SK-N-SH treated with all-trans-retinoic acid at 6 μM for 48 hours (cell line): ENCODE data around the gene ATG13.

Experiments used
- ATAC-seq: fragments of 200-7000 bp; cut with Tn5 transposase; 3 replicates; pipeline ENCODE4 v1.9.1; 2020; ENCODE audit warnings: mild to moderate bottlenecking, moderate library complexity
- BACH2 ChIP-seq: fragments of 250-450 bp; sonication (Bioruptor Pico); IDR thresholded peaks from 2 replicates; pipeline ENCODE4 v1.9.0; 2021; ENCODE audit warnings: mild to moderate bottlenecking, borderline replicate concordance
- CSDC2 ChIP-seq: fragments of 250-450 bp; sonication (Bioruptor Pico); IDR thresholded peaks from 2 replicates; pipeline ENCODE4 v1.5.0; 2020; ENCODE audit warnings: mild to moderate bottlenecking, moderate library complexity
- ESRRG ChIP-seq: fragments of 250-450 bp; sonication (Bioruptor Pico); IDR thresholded peaks from 2 replicates; pipeline ENCODE4 v1.6.1; 2021; ENCODE audit warnings: mild to moderate bottlenecking
- GLIS3 ChIP-seq: fragments of 250-450 bp; sonication (Bioruptor Pico); IDR thresholded peaks from 2 replicates; pipeline ENCODE4 v1.5.0; 2020; ENCODE audit warnings: mild to moderate bottlenecking, moderate library complexity
- ISL1 ChIP-seq: fragments of 250-450 bp; sonication (Bioruptor Pico); IDR thresholded peaks from 2 replicates; pipeline ENCODE4 v2.1.2; 2022; ENCODE audit warnings: mild to moderate bottlenecking, moderate library complexity
- OSR1 ChIP-seq: fragments of 250-450 bp; sonication (Bioruptor Pico); IDR thresholded peaks from 2 replicates; pipeline ENCODE4 v1.8.0; 2022; ENCODE audit warnings: moderate library complexity, mild to moderate bottlenecking, inconsistent platforms
- PPARA ChIP-seq: fragments of 250-450 bp; sonication (Bioruptor Pico); IDR thresholded peaks from 2 replicates; pipeline ENCODE4 v1.5.0; 2020; ENCODE audit warnings: mild to moderate bottlenecking, borderline replicate concordance
- RARB ChIP-seq: fragments of 250-450 bp; sonication (Bioruptor Pico); IDR thresholded peaks from 2 replicates; pipeline ENCODE4 v1.8.0; 2021; ENCODE audit warnings: mild to moderate bottlenecking, moderate library complexity
- SNAI2 ChIP-seq: fragments of 250-450 bp; sonication (Bioruptor Pico); IDR thresholded peaks from 2 replicates; pipeline ENCODE4 v1.5.0; 2020; ENCODE audit warnings: mild to moderate bottlenecking, moderate library complexity
- TCF4 ChIP-seq: fragments of 250-450 bp; sonication (Bioruptor Pico); IDR thresholded peaks from 2 replicates; pipeline ENCODE4 v1.8.0; 2021; ENCODE audit warnings: mild to moderate bottlenecking, moderate library complexity, borderline replicate concordance
- TOX ChIP-seq: fragments of 250-450 bp; sonication (Bioruptor Pico); IDR thresholded peaks from 2 replicates; pipeline ENCODE4 v1.8.0; 2021; ENCODE audit warnings: mild to moderate bottlenecking, moderate library complexity, borderline replicate concordance
- ZC3H10 ChIP-seq: fragments of 250-450 bp; sonication (Bioruptor Pico); IDR thresholded peaks from 2 replicates; pipeline ENCODE4 v1.5.1; 2021; ENCODE audit warnings: mild to moderate bottlenecking, moderate library complexity
- ZFP3 ChIP-seq: fragments of 250-450 bp; sonication (Bioruptor Pico); IDR thresholded peaks from 2 replicates; pipeline ENCODE4 v1.5.0; 2020; ENCODE audit warnings: mild to moderate bottlenecking, moderate library complexity
- ZFP30 ChIP-seq: fragments of 450-650 bp; formaldehyde crosslinking; IDR thresholded peaks from 2 replicates; pipeline ENCODE4 v1.5.0; 2022; ENCODE audit warnings: mild to moderate bottlenecking, moderate library complexity
- ZNF565 ChIP-seq: fragments of 450-650 bp; formaldehyde crosslinking; conservative IDR thresholded peaks from 2 replicates; pipeline ENCODE4 v1.5.0; 2020; ENCODE audit warnings: low read depth, mild to moderate bottlenecking, moderate library complexity
- ZNF70 ChIP-seq: fragments of 450-650 bp; formaldehyde crosslinking; IDR thresholded peaks from 2 replicates; pipeline ENCODE4 v1.5.0; 2020; ENCODE audit warnings: mild to moderate bottlenecking, moderate library complexity
- ZNF8 ChIP-seq: fragments of 450-650 bp; formaldehyde crosslinking; IDR thresholded peaks from 2 replicates; pipeline ENCODE4 v1.5.0; 2020; ENCODE audit warnings: mild to moderate bottlenecking, moderate library complexity
- TF ChIP-seq, protein P1 (sequence below): fragments of 250-450 bp; sonication (Bioruptor Pico); IDR thresholded peaks from 2 replicates; pipeline ENCODE4 v1.5.0; 2020; ENCODE audit warnings: mild to moderate bottlenecking, moderate library complexity
- TF ChIP-seq, protein P2 (sequence below): fragments of 250-450 bp; sonication (Bioruptor Pico); IDR thresholded peaks from 2 replicates; pipeline ENCODE4 v1.8.0; 2020; ENCODE audit warnings: mild to moderate bottlenecking, moderate library complexity, borderline replicate concordance
- TF ChIP-seq, protein P3 (sequence below): fragments of 250-450 bp; sonication (Bioruptor Pico); IDR thresholded peaks from 2 replicates; pipeline ENCODE4 v1.5.1; 2020; ENCODE audit warnings: low read depth, mild to moderate bottlenecking, moderate library complexity
- TF ChIP-seq, protein P4 (sequence below): fragments of 250-450 bp; sonication (Bioruptor Pico); IDR thresholded peaks from 2 replicates; pipeline ENCODE4 v1.8.0; 2021; ENCODE audit warnings: low read depth, mild to moderate bottlenecking, moderate library complexity, borderline replicate concordance

The ATG13 gene

DNA sequence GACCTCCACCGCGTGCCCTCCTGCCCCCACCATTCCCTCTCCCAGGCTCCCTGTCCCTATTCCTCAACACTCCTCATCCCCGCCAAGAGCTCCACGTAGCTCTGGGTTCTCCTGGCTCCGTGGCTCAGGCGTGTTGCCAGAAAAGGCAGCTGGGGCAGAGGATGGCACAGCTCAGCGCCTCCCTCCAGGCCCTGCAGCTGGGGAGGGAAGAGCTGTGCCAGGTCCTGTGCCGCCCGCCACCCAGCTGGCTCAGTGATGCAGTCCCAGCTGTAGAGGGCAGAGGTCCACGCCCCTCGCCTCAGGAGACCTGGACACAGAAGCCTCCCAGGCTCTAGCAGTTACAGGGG is 78.8 kb downstream of the ATG13 start:
- TF ChIP-seq BACH2 (CRISPR knock-in tag) (no peak), ISL1 (CRISPR knock-in tag) (no peak), ZNF8 (CRISPR knock-in tag) (no peak), ZFP3 (CRISPR knock-in tag) (no peak), RARB (CRISPR knock-in tag) (no peak), ZNF70 (CRISPR knock-in tag) (no peak), ZNF565 (CRISPR knock-in tag) (no peak), CSDC2 (CRISPR knock-in tag) (no peak), OSR1 (no peak), SNAI2 (CRISPR knock-in tag) (no peak), TCF4 (CRISPR knock-in tag) (no peak), GLIS3 (CRISPR knock-in tag) (no peak), PPARA (CRISPR knock-in tag) (no peak)
- TF ChIP-seq, protein P1, sequence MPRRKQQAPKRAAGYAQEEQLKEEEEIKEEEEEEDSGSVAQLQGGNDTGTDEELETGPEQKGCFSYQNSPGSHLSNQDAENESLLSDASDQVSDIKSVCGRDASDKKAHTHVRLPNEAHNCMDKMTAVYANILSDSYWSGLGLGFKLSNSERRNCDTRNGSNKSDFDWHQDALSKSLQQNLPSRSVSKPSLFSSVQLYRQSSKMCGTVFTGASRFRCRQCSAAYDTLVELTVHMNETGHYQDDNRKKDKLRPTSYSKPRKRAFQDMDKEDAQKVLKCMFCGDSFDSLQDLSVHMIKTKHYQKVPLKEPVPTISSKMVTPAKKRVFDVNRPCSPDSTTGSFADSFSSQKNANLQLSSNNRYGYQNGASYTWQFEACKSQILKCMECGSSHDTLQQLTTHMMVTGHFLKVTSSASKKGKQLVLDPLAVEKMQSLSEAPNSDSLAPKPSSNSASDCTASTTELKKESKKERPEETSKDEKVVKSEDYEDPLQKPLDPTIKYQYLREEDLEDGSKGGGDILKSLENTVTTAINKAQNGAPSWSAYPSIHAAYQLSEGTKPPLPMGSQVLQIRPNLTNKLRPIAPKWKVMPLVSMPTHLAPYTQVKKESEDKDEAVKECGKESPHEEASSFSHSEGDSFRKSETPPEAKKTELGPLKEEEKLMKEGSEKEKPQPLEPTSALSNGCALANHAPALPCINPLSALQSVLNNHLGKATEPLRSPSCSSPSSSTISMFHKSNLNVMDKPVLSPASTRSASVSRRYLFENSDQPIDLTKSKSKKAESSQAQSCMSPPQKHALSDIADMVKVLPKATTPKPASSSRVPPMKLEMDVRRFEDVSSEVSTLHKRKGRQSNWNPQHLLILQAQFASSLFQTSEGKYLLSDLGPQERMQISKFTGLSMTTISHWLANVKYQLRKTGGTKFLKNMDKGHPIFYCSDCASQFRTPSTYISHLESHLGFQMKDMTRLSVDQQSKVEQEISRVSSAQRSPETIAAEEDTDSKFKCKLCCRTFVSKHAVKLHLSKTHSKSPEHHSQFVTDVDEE (CRISPR knock-in tag): no peak
- TF ChIP-seq, protein P2, sequence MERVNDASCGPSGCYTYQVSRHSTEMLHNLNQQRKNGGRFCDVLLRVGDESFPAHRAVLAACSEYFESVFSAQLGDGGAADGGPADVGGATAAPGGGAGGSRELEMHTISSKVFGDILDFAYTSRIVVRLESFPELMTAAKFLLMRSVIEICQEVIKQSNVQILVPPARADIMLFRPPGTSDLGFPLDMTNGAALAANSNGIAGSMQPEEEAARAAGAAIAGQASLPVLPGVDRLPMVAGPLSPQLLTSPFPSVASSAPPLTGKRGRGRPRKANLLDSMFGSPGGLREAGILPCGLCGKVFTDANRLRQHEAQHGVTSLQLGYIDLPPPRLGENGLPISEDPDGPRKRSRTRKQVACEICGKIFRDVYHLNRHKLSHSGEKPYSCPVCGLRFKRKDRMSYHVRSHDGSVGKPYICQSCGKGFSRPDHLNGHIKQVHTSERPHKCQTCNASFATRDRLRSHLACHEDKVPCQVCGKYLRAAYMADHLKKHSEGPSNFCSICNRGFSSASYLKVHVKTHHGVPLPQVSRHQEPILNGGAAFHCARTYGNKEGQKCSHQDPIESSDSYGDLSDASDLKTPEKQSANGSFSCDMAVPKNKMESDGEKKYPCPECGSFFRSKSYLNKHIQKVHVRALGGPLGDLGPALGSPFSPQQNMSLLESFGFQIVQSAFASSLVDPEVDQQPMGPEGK (CRISPR knock-in tag): no peak
- no peak for ATAC-seq

DNA sequence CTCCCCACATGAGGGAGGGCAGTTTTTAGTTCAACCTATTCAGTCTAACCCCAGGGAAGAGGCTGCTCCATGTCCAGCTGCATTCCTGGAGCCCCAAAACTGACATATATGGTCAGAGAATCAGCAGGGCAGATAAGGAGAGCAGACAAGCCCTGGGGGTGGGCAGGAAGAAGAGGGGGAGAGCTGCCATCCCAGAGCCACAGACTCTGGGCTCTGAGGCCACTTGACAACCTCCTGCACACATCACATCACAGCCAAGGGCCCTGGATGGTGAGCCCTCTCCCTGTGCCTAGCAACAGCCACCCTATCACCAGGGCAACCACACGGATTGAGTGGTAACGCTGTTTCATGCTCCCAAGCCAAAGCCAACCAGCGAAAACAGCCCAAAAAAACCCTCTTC is 80.0 kb downstream of the ATG13 start:
- TF ChIP-seq TCF4 (CRISPR knock-in tag) (no peak), ZC3H10 (CRISPR knock-in tag) (no peak), BACH2 (CRISPR knock-in tag) (no peak), RARB (CRISPR knock-in tag) (no peak), ZNF565 (CRISPR knock-in tag) (no peak), GLIS3 (CRISPR knock-in tag) (no peak)
- no peak for ATAC-seq

DNA sequence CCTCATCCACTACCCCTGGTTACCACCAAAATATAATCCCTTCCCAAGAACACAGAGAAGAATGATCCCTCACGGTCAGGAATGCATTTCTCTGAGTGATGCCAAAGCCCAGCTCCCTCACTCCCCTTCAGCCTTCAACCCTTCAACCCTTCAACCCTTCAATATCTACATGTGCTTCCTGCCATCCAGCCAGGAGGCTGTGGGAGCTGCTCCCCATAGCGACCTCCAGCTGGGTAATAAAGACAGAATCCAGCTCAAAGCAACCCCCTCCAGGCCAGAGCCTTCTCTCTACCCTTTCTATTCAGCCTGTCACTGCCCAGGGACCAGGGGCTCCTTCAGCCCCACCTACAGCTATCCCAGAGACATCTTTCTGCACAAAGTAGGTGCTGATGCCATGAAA is 80.4 kb downstream of the ATG13 start:
- TF ChIP-seq PPARA (CRISPR knock-in tag) (no peak), GLIS3 (CRISPR knock-in tag) (no peak), ZFP3 (CRISPR knock-in tag) (no peak), ESRRG (CRISPR knock-in tag) (no peak), ISL1 (CRISPR knock-in tag) (no peak), SNAI2 (CRISPR knock-in tag) (no peak), ZFP30 (CRISPR knock-in tag) (no peak), OSR1 (no peak), CSDC2 (CRISPR knock-in tag) (no peak)
- TF ChIP-seq, protein P3, sequence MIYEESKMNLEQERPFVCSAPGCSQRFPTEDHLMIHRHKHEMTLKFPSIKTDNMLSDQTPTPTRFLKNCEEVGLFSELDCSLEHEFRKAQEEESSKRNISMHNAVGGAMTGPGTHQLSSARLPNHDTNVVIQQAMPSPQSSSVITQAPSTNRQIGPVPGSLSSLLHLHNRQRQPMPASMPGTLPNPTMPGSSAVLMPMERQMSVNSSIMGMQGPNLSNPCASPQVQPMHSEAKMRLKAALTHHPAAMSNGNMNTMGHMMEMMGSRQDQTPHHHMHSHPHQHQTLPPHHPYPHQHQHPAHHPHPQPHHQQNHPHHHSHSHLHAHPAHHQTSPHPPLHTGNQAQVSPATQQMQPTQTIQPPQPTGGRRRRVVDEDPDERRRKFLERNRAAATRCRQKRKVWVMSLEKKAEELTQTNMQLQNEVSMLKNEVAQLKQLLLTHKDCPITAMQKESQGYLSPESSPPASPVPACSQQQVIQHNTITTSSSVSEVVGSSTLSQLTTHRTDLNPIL (CRISPR knock-in tag): no peak
- no peak for ATAC-seq

DNA sequence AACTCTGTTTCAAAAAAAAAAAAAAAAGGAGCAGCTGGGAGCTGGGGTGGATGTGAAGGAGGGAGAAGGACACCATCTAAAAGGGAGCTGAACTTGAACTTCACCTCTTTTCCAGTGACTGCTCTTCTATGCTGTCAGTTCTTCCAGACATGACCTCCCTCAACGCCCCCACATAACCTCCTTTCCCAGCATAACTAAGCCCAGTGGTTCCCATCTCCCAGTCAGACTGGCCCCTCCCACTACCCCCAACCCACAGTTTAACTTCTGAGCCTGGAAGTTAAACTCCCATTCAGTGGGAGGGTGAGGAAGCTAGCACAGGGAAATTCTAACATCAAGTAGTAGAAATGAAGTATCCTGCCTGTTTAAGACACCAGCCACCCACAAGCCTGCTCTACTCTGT is 81.2 kb downstream of the ATG13 start:
- TF ChIP-seq ZNF8 (CRISPR knock-in tag) (no peak), TOX (no peak), CSDC2 (CRISPR knock-in tag) (no peak), PPARA (CRISPR knock-in tag) (no peak), ZFP30 (CRISPR knock-in tag) (no peak)
- no peak for ATAC-seq

DNA sequence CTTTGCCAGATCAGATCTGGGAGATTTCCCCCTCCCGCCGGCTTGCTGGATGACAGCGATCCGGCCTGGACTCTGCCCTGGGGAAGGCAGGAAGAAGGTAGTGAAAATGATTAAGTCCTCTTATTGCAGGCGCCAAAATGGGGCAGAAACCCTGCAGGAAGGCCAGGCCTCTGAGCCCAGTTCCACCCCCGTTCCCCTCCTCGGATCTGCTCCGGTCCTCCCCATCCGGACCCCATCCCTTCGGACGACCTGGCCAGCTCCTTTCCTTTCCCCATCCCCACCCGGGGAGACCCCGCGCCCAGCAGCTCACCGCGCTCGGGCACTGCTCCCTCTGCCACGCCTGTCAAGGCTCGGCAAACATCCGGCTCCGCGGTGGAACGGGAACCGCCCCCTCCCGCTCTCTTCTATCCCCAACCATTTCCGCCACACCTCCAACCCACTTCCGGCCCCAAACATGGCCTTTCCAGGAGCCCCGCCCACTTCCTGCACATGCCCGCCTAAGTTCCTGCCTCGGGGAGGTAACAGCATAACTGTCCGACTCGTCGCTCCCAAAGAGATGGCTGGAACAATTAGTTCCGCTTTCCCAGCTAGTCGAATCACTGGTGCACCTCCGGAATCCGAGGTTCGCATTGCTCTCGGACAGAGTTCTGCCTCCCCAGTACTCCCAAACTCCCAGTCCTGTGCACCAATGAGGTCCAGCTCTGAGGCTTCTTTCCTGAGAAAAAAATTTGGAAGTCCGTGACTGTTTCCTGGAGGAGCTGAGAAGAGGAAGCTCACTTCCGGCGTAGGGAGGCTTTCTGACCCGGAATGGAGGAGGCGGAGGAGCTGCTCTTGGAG is 83.1 kb downstream of the ATG13 start, which contains the start of the genes ARHGAP1 and ZNF408:
Gene ARHGAP1 (minus strand): TSS at position 379 of the 837 bp plus-strand sequence. CDS start 4,512 bp downstream, outside the sequence.
Gene ZNF408 (plus strand): TSS at position 791 of the 837 bp plus-strand sequence. CDS start 17 bp downstream, at position 808.
- peak; percentile 92 for ATAC-seq
- TF ChIP-seq, protein P4, sequence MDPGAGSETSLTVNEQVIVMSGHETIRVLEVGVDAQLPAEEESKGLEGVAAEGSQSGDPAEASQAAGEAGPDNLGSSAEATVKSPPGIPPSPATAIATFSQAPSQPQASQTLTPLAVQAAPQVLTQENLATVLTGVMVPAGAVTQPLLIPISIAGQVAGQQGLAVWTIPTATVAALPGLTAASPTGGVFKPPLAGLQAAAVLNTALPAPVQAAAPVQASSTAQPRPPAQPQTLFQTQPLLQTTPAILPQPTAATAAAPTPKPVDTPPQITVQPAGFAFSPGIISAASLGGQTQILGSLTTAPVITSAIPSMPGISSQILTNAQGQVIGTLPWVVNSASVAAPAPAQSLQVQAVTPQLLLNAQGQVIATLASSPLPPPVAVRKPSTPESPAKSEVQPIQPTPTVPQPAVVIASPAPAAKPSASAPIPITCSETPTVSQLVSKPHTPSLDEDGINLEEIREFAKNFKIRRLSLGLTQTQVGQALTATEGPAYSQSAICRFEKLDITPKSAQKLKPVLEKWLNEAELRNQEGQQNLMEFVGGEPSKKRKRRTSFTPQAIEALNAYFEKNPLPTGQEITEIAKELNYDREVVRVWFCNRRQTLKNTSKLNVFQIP (CRISPR knock-in tag): peak; percentile 86; the same call in 1 of the 2 replicates
- TF ChIP-seq RARB (CRISPR knock-in tag): no peak
- TF ChIP-seq, all 23 proteins: peak for 1
